COLO829 (cell line): ENCODE measurements around the gene TCHH.
"Not testable (repeated sequence)": the region's sequence is repeated elsewhere in the genome, so short reads cannot be mapped to it uniquely, and the experiment has no call there.

Experiments used
- DNase-seq: peaks from one replicate; pipeline ENCODE4 v3.0.0; 2012; ENCODE audit warnings: low spot score

The TCHH gene

GRCh38 chr1:152110860-152111514 is 4.3 kb downstream of the TCHH start:
- no peak for DNase-seq

GRCh38 chr1:152110365-152110859 is 4.8 kb downstream of the TCHH start:
- no peak for DNase-seq

- no peak for DNase-seq
Observed at GRCh38 chr1:152109998-152110294, 5.3 kb downstream of the TCHH start.

- no peak for DNase-seq
Observed at GRCh38 chr1:152109231-152109997, 5.8 kb downstream of the TCHH start.

- DNase-seq: no peak
Observed at GRCh38 chr1:152108882-152109222, 6.4 kb downstream of the TCHH start.

GRCh38 chr1:152107984-152108881 is 7.0 kb downstream of the TCHH start:
- DNase-seq: no peak

- no peak for DNase-seq
Observed at GRCh38 chr1:152107031-152107983, 7.9 kb downstream of the TCHH start.

- DNase-seq: no peak
Observed at GRCh38 chr1:152104854-152105253, 10.4 kb downstream of the TCHH start.

- no peak for DNase-seq
Observed at GRCh38 chr1:152096931-152097330, 18.3 kb downstream of the TCHH start.

- peak; percentile 51 for DNase-seq
Observed at GRCh38 chr1:152089014-152089674, 26.1 kb downstream of the TCHH start, which contains the start of gene TCHHL1. Gene TCHHL1 (minus strand): TSS chr1:152089064. CDS start chr1:152088143, 921 bp downstream.

- DNase-seq: no peak
Observed at GRCh38 chr1:152086760-152087159, 28.5 kb downstream of the TCHH start.

GRCh38 chr1:152084853-152085252 is 30.4 kb downstream of the TCHH start:
- no peak for DNase-seq

- DNase-seq: not testable (repeated sequence)
Observed at GRCh38 chr1:152081026-152081425, 34.2 kb downstream of the TCHH start.

GRCh38 chr1:152080494-152080893 is 34.8 kb downstream of the TCHH start:
- DNase-seq: not testable (repeated sequence)

GRCh38 chr1:152078831-152079441 is 36.3 kb downstream of the TCHH start:
- DNase-seq: no peak

GRCh38 chr1:152072311-152072710 is 42.9 kb downstream of the TCHH start:
- DNase-seq: no peak

- DNase-seq: no peak
Observed at GRCh38 chr1:152071123-152071522, 44.1 kb downstream of the TCHH start.

- no peak for DNase-seq
Observed at GRCh38 chr1:152067929-152068328, 47.3 kb downstream of the TCHH start.

GRCh38 chr1:152067150-152067549 is 48.1 kb downstream of the TCHH start:
- no peak for DNase-seq

GRCh38 chr1:152061952-152062351 is 53.3 kb downstream of the TCHH start:
- DNase-seq: no peak
